Measurements from ENCODE around the gene WIPF1.

- TF ChIP-seq POLR2AphosphoS5 (IDR thresholded peaks at IDR 0.05; ENCODE audit: low read depth, low read length) (no peak), ZNF550 (CRISPR knock-in tag; IDR thresholded peaks at IDR 0.05; ENCODE audit: borderline replicate concordance) (no peak), MED1 (CRISPR knock-in tag; IDR thresholded peaks at IDR 0.05) (no peak), EZH2 (conservative IDR thresholded peaks at IDR 0.05; ENCODE audit: low read depth, low read length) (no peak), SALL2 (CRISPR knock-in tag; IDR thresholded peaks at IDR 0.05) (no peak), SCMH1 (CRISPR knock-in tag; IDR thresholded peaks at IDR 0.05; ENCODE audit: borderline replicate concordance) (no peak), KLF16 (CRISPR knock-in tag; IDR thresholded peaks at IDR 0.05) (no peak), PRDM4 (CRISPR knock-in tag; IDR thresholded peaks at IDR 0.05; ENCODE audit: borderline replicate concordance) (no peak)
- TF ChIP-seq, protein P1, sequence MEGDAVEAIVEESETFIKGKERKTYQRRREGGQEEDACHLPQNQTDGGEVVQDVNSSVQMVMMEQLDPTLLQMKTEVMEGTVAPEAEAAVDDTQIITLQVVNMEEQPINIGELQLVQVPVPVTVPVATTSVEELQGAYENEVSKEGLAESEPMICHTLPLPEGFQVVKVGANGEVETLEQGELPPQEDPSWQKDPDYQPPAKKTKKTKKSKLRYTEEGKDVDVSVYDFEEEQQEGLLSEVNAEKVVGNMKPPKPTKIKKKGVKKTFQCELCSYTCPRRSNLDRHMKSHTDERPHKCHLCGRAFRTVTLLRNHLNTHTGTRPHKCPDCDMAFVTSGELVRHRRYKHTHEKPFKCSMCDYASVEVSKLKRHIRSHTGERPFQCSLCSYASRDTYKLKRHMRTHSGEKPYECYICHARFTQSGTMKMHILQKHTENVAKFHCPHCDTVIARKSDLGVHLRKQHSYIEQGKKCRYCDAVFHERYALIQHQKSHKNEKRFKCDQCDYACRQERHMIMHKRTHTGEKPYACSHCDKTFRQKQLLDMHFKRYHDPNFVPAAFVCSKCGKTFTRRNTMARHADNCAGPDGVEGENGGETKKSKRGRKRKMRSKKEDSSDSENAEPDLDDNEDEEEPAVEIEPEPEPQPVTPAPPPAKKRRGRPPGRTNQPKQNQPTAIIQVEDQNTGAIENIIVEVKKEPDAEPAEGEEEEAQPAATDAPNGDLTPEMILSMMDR (CRISPR knock-in tag; IDR thresholded peaks at IDR 0.05): no peak
Observed at GRCh38 chr2:174571669-174572323, 25.8 kb downstream of the WIPF1 start.
